GM23338 (cell line): ENCODE results near the gene MYL4. TPM values are rescaled to one million over a fixed set of nuclear protein-coding genes. Genes with fewer than 3 reads are reported as not detected.

Source experiments
- ATAC-seq: fragments of 200-7000 bp; cut with Tn5 transposase; 3 replicates; pipeline ENCODE4 v1.9.1; 2020
- DNase-seq: peaks from one replicate; pipeline ENCODE4 v3.0.0-alpha.2; 2015; ENCODE audit warnings: low spot score
- H2AFZ ChIP-seq: fragments of 200-600 bp; sonication (generic); 2 replicates; pipeline ENCODE4 v1.8.0; 2016; ENCODE audit warnings: antibody characterized with exemption, mild to moderate bottlenecking, moderate library complexity
- H3F3A ChIP-seq: fragments of 200-600 bp; sonication (generic); replicated peaks from 2 replicates; pipeline ENCODE4 v1.8.0; 2017; ENCODE audit warnings: antibody characterized with exemption, mixed run types, low read depth
- H3K27ac ChIP-seq: fragments of 200-600 bp; sonication (generic); 2 replicates; pipeline ENCODE4 v1.6.1; 2016; ENCODE audit warnings: low read depth
- H3K27me3 ChIP-seq: fragments of 200-600 bp; sonication (generic); 2 replicates; pipeline ENCODE4 v1.8.0; 2016; ENCODE audit warnings: mild to moderate bottlenecking, mixed run types, moderate library complexity; ENCODE audit not compliant: insufficient read depth
- H3K36me3 ChIP-seq: fragments of 200-600 bp; sonication (generic); 2 replicates; pipeline ENCODE4 v1.8.0; 2016; ENCODE audit warnings: mild to moderate bottlenecking; ENCODE audit not compliant: insufficient read depth
- H3K4me1 ChIP-seq: fragments of 200-600 bp; sonication (generic); 2 replicates; pipeline ENCODE4 v1.8.0; 2016; ENCODE audit warnings: mild to moderate bottlenecking, moderate library complexity; ENCODE audit not compliant: insufficient read depth
- H3K4me2 ChIP-seq: fragments of 200-600 bp; sonication (generic); 2 replicates; pipeline ENCODE4 v1.7.1; 2017; ENCODE audit warnings: mixed run types
- H3K4me3 ChIP-seq: fragments of 200-600 bp; sonication (generic); 2 replicates; pipeline ENCODE4 v1.6.1; 2016; ENCODE audit warnings: mixed run types
- H3K79me2 ChIP-seq: fragments of 200-600 bp; sonication (generic); replicated peaks from 2 replicates; pipeline ENCODE4 v1.8.0; 2017; ENCODE audit warnings: mild to moderate bottlenecking; ENCODE audit not compliant: insufficient read depth
- H3K9me2 ChIP-seq: fragments of 200-600 bp; sonication (generic); 2 replicates; pipeline ENCODE4 v1.8.0; 2017; ENCODE audit not compliant: insufficient read depth
- H4K20me1 ChIP-seq: fragments of 200-600 bp; sonication (generic); replicated peaks from 2 replicates; pipeline ENCODE4 v1.8.0; 2017; ENCODE audit warnings: mild to moderate bottlenecking; ENCODE audit not compliant: insufficient read depth
- H3K27ac Mint-ChIP-seq: 2 replicates; pipeline ENCODE4 v1.8.0; 2020; ENCODE audit warnings: inconsistent platforms, mild to moderate bottlenecking, moderate library complexity, mixed read lengths
- H3K27me3 Mint-ChIP-seq: 3 replicates; pipeline ENCODE4 v1.8.0; 2022; ENCODE audit warnings: low read depth, mild to moderate bottlenecking, moderate library complexity, mixed read lengths, inconsistent platforms; ENCODE audit not compliant: insufficient read depth, poor library complexity
- H3K36me3 Mint-ChIP-seq: 3 replicates; pipeline ENCODE4 v1.8.0; 2021; ENCODE audit warnings: low read depth, mild to moderate bottlenecking, inconsistent platforms, moderate library complexity, mixed read lengths
- H3K4me1 Mint-ChIP-seq: 3 replicates; pipeline ENCODE4 v1.8.0; 2020; ENCODE audit warnings: mild to moderate bottlenecking, inconsistent platforms, mixed read lengths
- H3K4me3 Mint-ChIP-seq: 3 replicates; pipeline ENCODE4 v1.8.0; 2021; ENCODE audit warnings: moderate library complexity, mild to moderate bottlenecking, inconsistent platforms, mixed read lengths
- H3K9me3 Mint-ChIP-seq: 3 replicates; pipeline ENCODE4 v1.8.0; 2020; ENCODE audit warnings: moderate library complexity, mild to moderate bottlenecking, inconsistent platforms, mixed read lengths
- CREB1 ChIP-seq: fragments of 250-450 bp; sonication (Bioruptor Pico); IDR thresholded peaks from 2 replicates; pipeline ENCODE4 v1.5.0; 2020; ENCODE audit warnings: low read depth, mild to moderate bottlenecking, moderate library complexity
- CTCF ChIP-seq, 2 experiments: fragments of 200-600 bp in 1 of 2; sonication (generic) in 1 of 2; conservative IDR thresholded peaks; 2 replicates each; pipeline versions ENCODE4 v1.5.1 to v1.6.1; 2016 to 2017; ENCODE audit warnings: antibody characterized with exemption in 2 of 2, low read depth in 2 of 2, mild to moderate bottlenecking in 2 of 2, moderate library complexity in 1 of 2
- ETS1 ChIP-seq: IDR thresholded peaks from 2 replicates; pipeline ENCODE4 v1.6.1; 2016; ENCODE audit warnings: antibody characterized with exemption
- EZH2 ChIP-seq: fragments of 200-600 bp; sonication (generic); IDR thresholded peaks from one replicate; pipeline ENCODE4 v1.8.0; 2017; ENCODE audit warnings: antibody characterized with exemption, mild to moderate bottlenecking, low read depth; ENCODE audit not compliant: unreplicated experiment
- EZH2phosphoT487 ChIP-seq: fragments of 200-600 bp; sonication (generic); IDR thresholded peaks from one replicate; pipeline ENCODE4 v1.8.1; 2018; ENCODE audit warnings: antibody characterized with exemption; ENCODE audit not compliant: unreplicated experiment
- JUNB ChIP-seq: IDR thresholded peaks from one replicate; pipeline ENCODE4 v1.6.1; 2016; ENCODE audit warnings: antibody characterized with exemption; ENCODE audit not compliant: unreplicated experiment
- POLR2AphosphoS5 ChIP-seq: IDR thresholded peaks from 2 replicates; pipeline ENCODE4 v1.6.1; 2016; ENCODE audit warnings: antibody characterized with exemption, low read depth
- REST ChIP-seq: IDR thresholded peaks from one replicate; pipeline ENCODE4 v1.6.1; 2018; ENCODE audit warnings: antibody characterized with exemption; ENCODE audit not compliant: unreplicated experiment
- STAT1 ChIP-seq: IDR thresholded peaks from one replicate; pipeline ENCODE4 v1.6.1; 2016; ENCODE audit warnings: antibody characterized with exemption; ENCODE audit not compliant: unreplicated experiment
- ZNF114 ChIP-seq: fragments of 250-450 bp; sonication (Bioruptor Pico); IDR thresholded peaks from 2 replicates; pipeline ENCODE4 v1.5.0; 2020; ENCODE audit warnings: mild to moderate bottlenecking, moderate library complexity
- ZNF331 ChIP-seq: fragments of 250-450 bp; sonication (Bioruptor Pico); IDR thresholded peaks from 2 replicates; pipeline ENCODE4 v1.5.0; 2020; ENCODE audit warnings: low read depth, mild to moderate bottlenecking, moderate library complexity
- ZNF462 ChIP-seq: fragments of 250-450 bp; sonication (Bioruptor Pico); IDR thresholded peaks from 2 replicates; pipeline ENCODE4 v1.5.0; 2020; ENCODE audit warnings: mild to moderate bottlenecking, moderate library complexity
- polyA plus RNA-seq: library from polyadenylated mRNA; unstranded; fragments of >200 nt; fragmentation: Nextera tagmentation; extraction: Ambion mirVana; gene quantifications from 2 replicates; pipeline ENCODE4 v1.2.1, GENCODE V29; 2016
- total RNA-seq: library from RNA; depleted of rRNA; stranded (reverse); fragments of >200 nt; shearing (Covaris generic); gene quantifications from 2 replicates; pipeline ENCODE4 v1.2.3, GENCODE V29; 2014

Gene MYL4
- total and polyA plus RNA-seq, 2 experiments from 2014 or later, result 0.44 TPM; not detected in 1

GRCh38 chr17:47264166-47264565 lies 55.0 kb downstream of the MYL4 start (continued):
- TF ChIP-seq ZNF114 (CRISPR knock-in tag) (no peak), POLR2AphosphoS5 (no peak), STAT1 (no peak), CREB1 (no peak), EZH2 (no peak), ZNF331 (no peak)

- Histone ChIP-seq H3K27ac (no peak overlapping the region), H3K4me1 (no peaks in the 10 kb centered on the region), H3K9me2 (peaks cover 10% of the 10 kb centered on the region; the same call in 1 of the 2 replicates), H3K36me3 (no peaks in the 10 kb centered on the region; the same call in 1 of the 2 replicates), H3K27me3 (no peaks in the 10 kb centered on the region), H3K4me3 (no peak overlapping the region), H4K20me1 (no peaks in the 10 kb centered on the region), H3F3A (no peaks in the 10 kb centered on the region), H3K79me2 (no peaks in the 10 kb centered on the region), H3K4me2 (no peak overlapping the region), H2AFZ (no peak overlapping the region)
- peaks cover 7% of the 10 kb centered on the region for H3K27me3 Mint-ChIP-seq
- peaks cover 2% of the 10 kb centered on the region for H3K4me1 Mint-ChIP-seq
- no peak overlapping the region for H3K27ac Mint-ChIP-seq
- DNase-seq (no peak), ATAC-seq (no peak)
- peaks cover 15% of the 10 kb centered on the region for H3K9me3 Mint-ChIP-seq
- TF ChIP-seq ZNF331, result no peak
- no peak for TF ChIP-seq EZH2phosphoT487
- TF ChIP-seq POLR2AphosphoS5, result no peak
- no peak for TF ChIP-seq CTCF (conservative IDR thresholded peaks at IDR 0.05; ENCODE audit: low read depth in 2 of 2)
- no peak for TF ChIP-seq REST
- no peak for TF ChIP-seq EZH2
- no peak for TF ChIP-seq STAT1
- TF ChIP-seq ZNF462, result no peak
- TF ChIP-seq ETS1, result no peak
- TF ChIP-seq JUNB, result no peak
- no peak for TF ChIP-seq CREB1
- TF ChIP-seq ZNF114 (CRISPR knock-in tag), result no peak
- peaks cover 8% of the 10 kb centered on the region for H3K36me3 Mint-ChIP-seq
- no peak overlapping the region for H3K4me3 Mint-ChIP-seq
These were observed 56.9 kb downstream of the MYL4 start for GRCh38 chr17:47265983-47266541.
